NCI-H146 treated with DMSO at 0.1 percent for 48 hours (cell line): ENCODE data around the gene PICALM.
"Not testable (repeated sequence)": the region's sequence is repeated elsewhere in the genome, so short reads cannot be mapped to it uniquely, and the experiment has no call there.

Source experiments
- DNase-seq: peaks from one replicate; lab custom pipeline; 2025; ENCODE audit not compliant: unreplicated experiment; lab: John Stamatoyannopoulos, UW

Gene PICALM

GRCh38 chr11:85941380-85941973 is 127.4 kb downstream of the PICALM start:
- DNase-seq: peak; percentile 12

- peak; percentile 13 for DNase-seq
Measured at GRCh38 chr11:85939099-85940015, 129.5 kb downstream of the PICALM start.

GRCh38 chr11:85937835-85938234 is 131.0 kb downstream of the PICALM start:
- no peak for DNase-seq

GRCh38 chr11:85935751-85936150 is 133.1 kb downstream of the PICALM start:
- no peak for DNase-seq

- DNase-seq: no peak
Measured at GRCh38 chr11:85934596-85935169, 134.2 kb downstream of the PICALM start.

- peak; percentile 85 for DNase-seq
Measured at GRCh38 chr11:85930879-85931366, 138.0 kb downstream of the PICALM start.

GRCh38 chr11:85926653-85927214 is 142.2 kb downstream of the PICALM start:
- DNase-seq: not testable (repeated sequence)

- DNase-seq: peak; percentile 80
Measured at GRCh38 chr11:85923455-85923854, 145.4 kb downstream of the PICALM start.

- DNase-seq: no peak
Measured at GRCh38 chr11:85922367-85922766, 146.5 kb downstream of the PICALM start.

- DNase-seq: peak; percentile 89
Measured at GRCh38 chr11:85918910-85919794, 149.7 kb downstream of the PICALM start.

- DNase-seq: no peak
Measured at GRCh38 chr11:85914425-85914824, 154.5 kb downstream of the PICALM start.

- DNase-seq: no peak
Measured at GRCh38 chr11:85913513-85913912, 155.4 kb downstream of the PICALM start.

- DNase-seq: peak; percentile 25
Measured at GRCh38 chr11:85912414-85912813, 156.5 kb downstream of the PICALM start.
